Measurements from ENCODE around the gene TRRAP.

TRRAP gene

GRCh38 chr7:98982686-98983085 lies 104.4 kb downstream of the TRRAP start:
- Histone ChIP-seq H2AFZ (ENCODE audit: low read length) (no peak overlapping the region), H3K9me3 (replicated peaks; ENCODE audit: insufficient read depth, low read length) (no peaks in the 10 kb centered on the region), H3K4me3 (ENCODE audit: low read length) (no peak overlapping the region), H3K27me3 (replicated peaks; ENCODE audit: insufficient read depth, low read length) (no peaks in the 10 kb centered on the region), H3K4me2 (ENCODE audit: low read depth, low read length) (no peak overlapping the region), H3K4me1 (ENCODE audit: low read length) (no peaks in the 10 kb centered on the region), H4K20me1 (ENCODE audit: insufficient read depth, low read length) (no peaks in the 10 kb centered on the region), H3K27ac (ENCODE audit: low read length) (no peak overlapping the region), H3K9ac (ENCODE audit: low read length) (no peak overlapping the region), H3K36me3 (replicated peaks; ENCODE audit: insufficient read depth, low read length) (peaks cover 17% of the 10 kb centered on the region), H3K9me2 (replicated peaks; ENCODE audit: insufficient read depth, low read length) (no peaks in the 10 kb centered on the region), H3K79me2 (ENCODE audit: low read length) (0 out of 2 replicates have a peak, but pooled peaks cover 3% of the 10 kb centered on the region), H3F3A (ENCODE audit: insufficient read depth, low read length) (no peaks in the 10 kb centered on the region)
- TF ChIP-seq EZH2phosphoT487 (IDR thresholded peaks at IDR 0.05; ENCODE audit: low read length), result no peak
- no peak for TF ChIP-seq EZH2 (optimal IDR thresholded peaks at IDR 0.05; ENCODE audit: low read depth, low read length)
- TF ChIP-seq, protein P1, sequence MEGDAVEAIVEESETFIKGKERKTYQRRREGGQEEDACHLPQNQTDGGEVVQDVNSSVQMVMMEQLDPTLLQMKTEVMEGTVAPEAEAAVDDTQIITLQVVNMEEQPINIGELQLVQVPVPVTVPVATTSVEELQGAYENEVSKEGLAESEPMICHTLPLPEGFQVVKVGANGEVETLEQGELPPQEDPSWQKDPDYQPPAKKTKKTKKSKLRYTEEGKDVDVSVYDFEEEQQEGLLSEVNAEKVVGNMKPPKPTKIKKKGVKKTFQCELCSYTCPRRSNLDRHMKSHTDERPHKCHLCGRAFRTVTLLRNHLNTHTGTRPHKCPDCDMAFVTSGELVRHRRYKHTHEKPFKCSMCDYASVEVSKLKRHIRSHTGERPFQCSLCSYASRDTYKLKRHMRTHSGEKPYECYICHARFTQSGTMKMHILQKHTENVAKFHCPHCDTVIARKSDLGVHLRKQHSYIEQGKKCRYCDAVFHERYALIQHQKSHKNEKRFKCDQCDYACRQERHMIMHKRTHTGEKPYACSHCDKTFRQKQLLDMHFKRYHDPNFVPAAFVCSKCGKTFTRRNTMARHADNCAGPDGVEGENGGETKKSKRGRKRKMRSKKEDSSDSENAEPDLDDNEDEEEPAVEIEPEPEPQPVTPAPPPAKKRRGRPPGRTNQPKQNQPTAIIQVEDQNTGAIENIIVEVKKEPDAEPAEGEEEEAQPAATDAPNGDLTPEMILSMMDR (IDR thresholded peaks at IDR 0.05; ENCODE audit: low read length), result no peak
- DNase-seq, result no peak

- 0 out of 2 replicates have a peak, but pooled peaks cover 3% of the 10 kb centered on the region for H3K79me2 ChIP-seq (ENCODE audit: low read length)
- no peak overlapping the region for H3K4me2 ChIP-seq (ENCODE audit: low read depth, low read length)
- H3K9me2 ChIP-seq (replicated peaks; ENCODE audit: insufficient read depth, low read length), result no peaks in the 10 kb centered on the region
- H3K36me3 ChIP-seq (replicated peaks; ENCODE audit: insufficient read depth, low read length), result peaks cover 25% of the 10 kb centered on the region; the same call in 1 of the 2 replicates
- no peaks in the 10 kb centered on the region for H3K4me1 ChIP-seq (ENCODE audit: low read length)
- no peak overlapping the region for H2AFZ ChIP-seq (ENCODE audit: low read length)
- no peak overlapping the region for H3K27ac ChIP-seq (ENCODE audit: low read length)
- H3F3A ChIP-seq (ENCODE audit: insufficient read depth, low read length), result no peaks in the 10 kb centered on the region
- H3K9me3 ChIP-seq (replicated peaks; ENCODE audit: insufficient read depth, low read length), result no peaks in the 10 kb centered on the region
- H3K4me3 ChIP-seq (ENCODE audit: low read length), result no peak overlapping the region
- no peaks in the 10 kb centered on the region for H3K27me3 ChIP-seq (replicated peaks; ENCODE audit: insufficient read depth, low read length)
- no peaks in the 10 kb centered on the region for H4K20me1 ChIP-seq (ENCODE audit: insufficient read depth, low read length)
- TF ChIP-seq EZH2 (optimal IDR thresholded peaks at IDR 0.05; ENCODE audit: low read depth, low read length), result no peak
- TF ChIP-seq, protein P1 (IDR thresholded peaks at IDR 0.05; ENCODE audit: low read length), result no peak
- no peak for TF ChIP-seq EZH2phosphoT487 (IDR thresholded peaks at IDR 0.05; ENCODE audit: low read length)
- no peak for DNase-seq
- H3K9ac ChIP-seq (ENCODE audit: low read length), result no peak overlapping the region
Measured at GRCh38 chr7:98984126-98984525, 105.8 kb downstream of the TRRAP start.

DNA sequence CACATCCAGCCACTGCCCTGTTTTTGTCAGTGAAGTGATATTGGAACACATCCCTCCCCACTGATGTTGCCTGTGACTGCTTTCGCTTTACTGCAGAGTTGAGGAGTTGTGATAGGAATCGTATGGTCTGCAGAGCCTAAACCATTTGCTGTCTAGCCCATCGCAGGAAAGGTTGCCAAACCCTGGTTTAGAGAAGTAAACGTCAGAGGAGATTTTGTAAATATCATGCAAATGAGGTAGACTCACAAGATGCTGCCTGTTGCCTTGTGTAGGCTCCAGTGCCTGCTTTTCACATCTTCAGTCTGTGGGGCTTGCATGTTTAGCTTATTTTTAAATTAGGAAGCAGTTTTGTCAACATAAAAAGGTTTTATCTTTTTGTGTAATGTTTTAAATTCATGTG lies 107.1 kb downstream of the TRRAP start:
- no peaks in the 10 kb centered on the region for H4K20me1 ChIP-seq (ENCODE audit: insufficient read depth, low read length)
- DNase-seq, result no peak
- H3K27ac ChIP-seq (ENCODE audit: low read length), result no peak overlapping the region
- H3K9ac ChIP-seq (ENCODE audit: low read length), result no peak overlapping the region
- no peak overlapping the region for H2AFZ ChIP-seq (ENCODE audit: low read length)
- no peaks in the 10 kb centered on the region for H3K9me3 ChIP-seq (replicated peaks; ENCODE audit: insufficient read depth, low read length)
- H3K36me3 ChIP-seq (replicated peaks; ENCODE audit: insufficient read depth, low read length), result peaks cover 30% of the 10 kb centered on the region
- no peak overlapping the region for H3K4me2 ChIP-seq (ENCODE audit: low read depth, low read length)
- H3K4me1 ChIP-seq (ENCODE audit: low read length), result no peaks in the 10 kb centered on the region
- no peaks in the 10 kb centered on the region for H3F3A ChIP-seq (ENCODE audit: insufficient read depth, low read length)
- 0 out of 2 replicates have a peak, but pooled peaks cover 3% of the 10 kb centered on the region for H3K79me2 ChIP-seq (ENCODE audit: low read length)
- no peak for TF ChIP-seq EZH2 (optimal IDR thresholded peaks at IDR 0.05; ENCODE audit: low read depth, low read length)
- no peak for TF ChIP-seq EZH2phosphoT487 (IDR thresholded peaks at IDR 0.05; ENCODE audit: low read length)
- TF ChIP-seq, protein P1 (IDR thresholded peaks at IDR 0.05; ENCODE audit: low read length), result no peak
- no peak overlapping the region for H3K4me3 ChIP-seq (ENCODE audit: low read length)
- no peaks in the 10 kb centered on the region for H3K27me3 ChIP-seq (replicated peaks; ENCODE audit: insufficient read depth, low read length)
- H3K9me2 ChIP-seq (replicated peaks; ENCODE audit: insufficient read depth, low read length), result no peaks in the 10 kb centered on the region

Measured in MM.1S (cell line).